GM23338 (cell line): ENCODE measurements around the gene PRDX4.

ENCODE experiments used
- CREB1 ChIP-seq: fragments of 250-450 bp; sonication (Bioruptor Pico); IDR thresholded peaks from 2 replicates; pipeline ENCODE4 v1.5.0; 2020; ENCODE audit warnings: low read depth, mild to moderate bottlenecking, moderate library complexity
- EZH2 ChIP-seq: fragments of 200-600 bp; sonication (generic); IDR thresholded peaks from one replicate; pipeline ENCODE4 v1.8.0; 2017; ENCODE audit warnings: antibody characterized with exemption, mild to moderate bottlenecking, low read depth; ENCODE audit not compliant: unreplicated experiment
- TF ChIP-seq, protein P1 (sequence below), 2 experiments: fragments of 200-600 bp in 1 of 2; sonication (generic) in 1 of 2; conservative IDR thresholded peaks; 2 replicates each; pipeline versions ENCODE4 v1.5.1 to v1.6.1; 2016 to 2017; ENCODE audit warnings: antibody characterized with exemption in 2 of 2, low read depth in 2 of 2, mild to moderate bottlenecking in 2 of 2, moderate library complexity in 1 of 2

DNA sequence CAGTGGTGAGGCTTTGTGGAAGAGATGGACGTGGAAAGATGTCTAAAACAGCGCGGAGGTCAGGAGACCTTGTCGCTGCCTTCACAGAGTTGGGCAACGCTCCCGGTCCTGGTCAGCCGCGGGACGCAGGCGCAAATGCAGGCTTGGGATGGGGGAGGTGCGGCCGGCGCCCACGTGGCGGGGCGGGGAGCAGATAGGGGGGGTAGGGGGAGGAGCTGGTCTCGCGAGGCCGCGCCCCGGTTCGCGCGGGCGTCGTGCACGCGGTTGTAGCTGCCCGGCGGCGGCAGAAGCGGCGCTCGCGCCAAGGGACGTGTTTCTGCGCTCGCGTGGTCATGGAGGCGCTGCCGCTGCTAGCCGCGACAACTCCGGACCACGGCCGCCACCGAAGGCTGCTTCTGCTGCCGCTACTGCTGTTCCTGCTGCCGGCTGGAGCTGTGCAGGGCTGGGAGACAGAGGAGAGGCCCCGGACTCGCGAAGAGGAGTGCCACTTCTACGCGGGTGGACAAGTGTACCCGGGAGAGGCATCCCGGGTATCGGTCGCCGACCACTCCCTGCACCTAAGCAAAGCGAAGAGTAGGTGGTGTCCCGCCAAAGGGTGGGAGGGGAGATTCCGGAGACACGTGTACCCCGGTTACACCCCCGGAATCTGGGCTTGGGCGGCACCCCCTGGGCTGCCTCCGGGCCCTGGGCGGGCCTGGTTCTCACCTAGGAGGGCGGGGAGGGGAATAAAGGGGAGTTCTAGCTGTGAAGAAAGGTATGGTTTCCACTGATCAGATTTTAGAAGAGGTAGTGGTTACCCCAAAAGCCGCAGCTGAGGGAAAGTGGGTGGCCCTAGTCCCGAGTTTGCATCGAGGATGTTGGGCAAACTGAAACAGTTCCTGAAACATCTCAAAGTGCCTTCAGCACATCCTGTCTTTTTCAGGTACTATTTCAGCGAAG is at the start of gene PRDX4:
- TF ChIP-seq EZH2 = no peak
- 0 out of 2 replicates have a peak, but pooled peaks have one; percentile 20 for TF ChIP-seq CREB1 (CRISPR knock-in tag)
- TF ChIP-seq, protein P1, sequence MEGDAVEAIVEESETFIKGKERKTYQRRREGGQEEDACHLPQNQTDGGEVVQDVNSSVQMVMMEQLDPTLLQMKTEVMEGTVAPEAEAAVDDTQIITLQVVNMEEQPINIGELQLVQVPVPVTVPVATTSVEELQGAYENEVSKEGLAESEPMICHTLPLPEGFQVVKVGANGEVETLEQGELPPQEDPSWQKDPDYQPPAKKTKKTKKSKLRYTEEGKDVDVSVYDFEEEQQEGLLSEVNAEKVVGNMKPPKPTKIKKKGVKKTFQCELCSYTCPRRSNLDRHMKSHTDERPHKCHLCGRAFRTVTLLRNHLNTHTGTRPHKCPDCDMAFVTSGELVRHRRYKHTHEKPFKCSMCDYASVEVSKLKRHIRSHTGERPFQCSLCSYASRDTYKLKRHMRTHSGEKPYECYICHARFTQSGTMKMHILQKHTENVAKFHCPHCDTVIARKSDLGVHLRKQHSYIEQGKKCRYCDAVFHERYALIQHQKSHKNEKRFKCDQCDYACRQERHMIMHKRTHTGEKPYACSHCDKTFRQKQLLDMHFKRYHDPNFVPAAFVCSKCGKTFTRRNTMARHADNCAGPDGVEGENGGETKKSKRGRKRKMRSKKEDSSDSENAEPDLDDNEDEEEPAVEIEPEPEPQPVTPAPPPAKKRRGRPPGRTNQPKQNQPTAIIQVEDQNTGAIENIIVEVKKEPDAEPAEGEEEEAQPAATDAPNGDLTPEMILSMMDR (conservative IDR thresholded peaks at IDR 0.05; ENCODE audit: low read depth in 2 of 2) = no peak
